Measurements from ENCODE around the gene UBR3. TPM values are rescaled to one million over a fixed set of nuclear protein-coding genes. Genes with fewer than 3 reads are reported as not detected.

The UBR3 gene
- total RNA-seq, 1 donor from 2014 or later = 23.0 TPM

- no peak for TF ChIP-seq CTCF (IDR thresholded peaks at IDR 0.05; ENCODE audit: insufficient read depth, low read length, poor library complexity, severe bottlenecking)
- no peaks in the 10 kb centered on the region for H3K27me3 ChIP-seq (ENCODE audit: control insufficient read depth, insufficient read depth, low read length)
- H3K4me3 ChIP-seq (ENCODE audit: low read depth, low read length) = no peak overlapping the region
- DNase-seq (ENCODE audit: low read depth) = no peak
- H3K36me3 ChIP-seq (ENCODE audit: control insufficient read depth, insufficient read depth, low read length) = no peaks in the 10 kb centered on the region
Measured at GRCh38 chr2:169900686-169901085, 73.4 kb downstream of the UBR3 start.

- Histone ChIP-seq H3K4me3 (ENCODE audit: low read depth, low read length) (no peak overlapping the region), H3K27me3 (ENCODE audit: control insufficient read depth, insufficient read depth, low read length) (no peaks in the 10 kb centered on the region), H3K36me3 (ENCODE audit: control insufficient read depth, insufficient read depth, low read length) (no peaks in the 10 kb centered on the region)
- no peak for TF ChIP-seq CTCF (IDR thresholded peaks at IDR 0.05; ENCODE audit: insufficient read depth, low read length, poor library complexity, severe bottlenecking)
- no peak for DNase-seq (ENCODE audit: low read depth)
Measured at GRCh38 chr2:169906731-169907130, 79.5 kb downstream of the UBR3 start.

- no peak for TF ChIP-seq CTCF (IDR thresholded peaks at IDR 0.05; ENCODE audit: insufficient read depth, low read length, poor library complexity, severe bottlenecking)
- no peak overlapping the region for H3K4me3 ChIP-seq (ENCODE audit: low read depth, low read length)
- no peak for DNase-seq (ENCODE audit: low read depth)
- no peaks in the 10 kb centered on the region for H3K36me3 ChIP-seq (ENCODE audit: control insufficient read depth, insufficient read depth, low read length)
- H3K27me3 ChIP-seq (ENCODE audit: control insufficient read depth, insufficient read depth, low read length) = no peaks in the 10 kb centered on the region
Measured at GRCh38 chr2:169909376-169909775, 82.1 kb downstream of the UBR3 start.

- DNase-seq (ENCODE audit: low read depth) = no peak
- TF ChIP-seq CTCF (IDR thresholded peaks at IDR 0.05; ENCODE audit: insufficient read depth, low read length, poor library complexity, severe bottlenecking) = no peak
Measured at GRCh38 chr2:169910109-169910799, 83.0 kb downstream of the UBR3 start.

GRCh38 chr2:169911119-169911518 is 83.9 kb downstream of the UBR3 start:
- H3K4me3 ChIP-seq (ENCODE audit: low read depth, low read length) = no peak overlapping the region
- H3K36me3 ChIP-seq (ENCODE audit: control insufficient read depth, insufficient read depth, low read length) = no peaks in the 10 kb centered on the region
- DNase-seq (ENCODE audit: low read depth) = no peak
- TF ChIP-seq CTCF (IDR thresholded peaks at IDR 0.05; ENCODE audit: insufficient read depth, low read length, poor library complexity, severe bottlenecking) = no peak
- no peaks in the 10 kb centered on the region for H3K27me3 ChIP-seq (ENCODE audit: control insufficient read depth, insufficient read depth, low read length)

More at GRCh38 chr2:169910109-169910799, 83.0 kb downstream of the UBR3 start:
- Histone ChIP-seq H3K27me3 (ENCODE audit: control insufficient read depth, insufficient read depth, low read length) (no peaks in the 10 kb centered on the region), H3K36me3 (ENCODE audit: control insufficient read depth, insufficient read depth, low read length) (no peaks in the 10 kb centered on the region), H3K4me3 (ENCODE audit: low read depth, low read length) (no peak overlapping the region)

- Histone ChIP-seq H3K27me3 (ENCODE audit: control insufficient read depth, insufficient read depth, low read length) (no peaks in the 10 kb centered on the region), H3K4me3 (ENCODE audit: low read depth, low read length) (no peak overlapping the region), H3K36me3 (ENCODE audit: control insufficient read depth, insufficient read depth, low read length) (no peaks in the 10 kb centered on the region)
- TF ChIP-seq CTCF (IDR thresholded peaks at IDR 0.05; ENCODE audit: insufficient read depth, low read length, poor library complexity, severe bottlenecking) = no peak
- no peak for DNase-seq (ENCODE audit: low read depth)
Measured at GRCh38 chr2:169916623-169917022, 89.4 kb downstream of the UBR3 start.

Measured in kidney epithelial cell (primary cell).